IPS-18c (cell line): ENCODE data around the gene RNF19B.

Experiments used
- H3K4me3 ChIP-seq: 2 replicates; pipeline ENCODE4 v1.7.0; 2013; ENCODE audit warnings: low read depth, mild to moderate bottlenecking, low read length, moderate library complexity; ENCODE audit not compliant: insufficient read depth
- H3K9me3 ChIP-seq: one replicate; pipeline ENCODE4 v1.6.1; 2013; ENCODE audit warnings: mild to moderate bottlenecking, low read length, moderate library complexity; ENCODE audit not compliant: control insufficient read depth, insufficient read depth

The RNF19B gene

GRCh38 chr1:32953495-32953894 lies 11.1 kb downstream of the RNF19B start:
- Histone ChIP-seq H3K4me3 (no peak overlapping the region), H3K9me3 (no peaks in the 10 kb centered on the region)

- H3K4me3 ChIP-seq, result no peak overlapping the region
- no peaks in the 10 kb centered on the region for H3K9me3 ChIP-seq
Measured at GRCh38 chr1:32949519-32949918, 15.1 kb downstream of the RNF19B start.

- H3K4me3 ChIP-seq, result no peak overlapping the region
- H3K9me3 ChIP-seq, result no peaks in the 10 kb centered on the region
Measured at GRCh38 chr1:32948905-32949304, 15.7 kb downstream of the RNF19B start.

- Histone ChIP-seq H3K4me3 (no peak overlapping the region), H3K9me3 (no peaks in the 10 kb centered on the region)
Measured at GRCh38 chr1:32948390-32948722, 16.3 kb downstream of the RNF19B start.

- no peaks in the 10 kb centered on the region for H3K9me3 ChIP-seq
- H3K4me3 ChIP-seq, result no peak overlapping the region
Measured at GRCh38 chr1:32947669-32948389, 16.8 kb downstream of the RNF19B start.

GRCh38 chr1:32946413-32946812 lies 18.2 kb downstream of the RNF19B start:
- Histone ChIP-seq H3K9me3 (no peaks in the 10 kb centered on the region), H3K4me3 (no peak overlapping the region)

- Histone ChIP-seq H3K9me3 (no peaks in the 10 kb centered on the region), H3K4me3 (no peak overlapping the region)
Measured at GRCh38 chr1:32944180-32944579, 20.4 kb downstream of the RNF19B start.

- H3K4me3 ChIP-seq, result no peak overlapping the region
- no peaks in the 10 kb centered on the region for H3K9me3 ChIP-seq
Measured at GRCh38 chr1:32939655-32940371, 24.8 kb downstream of the RNF19B start.

- H3K4me3 ChIP-seq, result no peak overlapping the region
- no peaks in the 10 kb centered on the region for H3K9me3 ChIP-seq
Measured at GRCh38 chr1:32937061-32937460, 27.5 kb downstream of the RNF19B start.

GRCh38 chr1:32934535-32934934 lies 30.1 kb downstream of the RNF19B start:
- no peaks in the 10 kb centered on the region for H3K9me3 ChIP-seq

DNA sequence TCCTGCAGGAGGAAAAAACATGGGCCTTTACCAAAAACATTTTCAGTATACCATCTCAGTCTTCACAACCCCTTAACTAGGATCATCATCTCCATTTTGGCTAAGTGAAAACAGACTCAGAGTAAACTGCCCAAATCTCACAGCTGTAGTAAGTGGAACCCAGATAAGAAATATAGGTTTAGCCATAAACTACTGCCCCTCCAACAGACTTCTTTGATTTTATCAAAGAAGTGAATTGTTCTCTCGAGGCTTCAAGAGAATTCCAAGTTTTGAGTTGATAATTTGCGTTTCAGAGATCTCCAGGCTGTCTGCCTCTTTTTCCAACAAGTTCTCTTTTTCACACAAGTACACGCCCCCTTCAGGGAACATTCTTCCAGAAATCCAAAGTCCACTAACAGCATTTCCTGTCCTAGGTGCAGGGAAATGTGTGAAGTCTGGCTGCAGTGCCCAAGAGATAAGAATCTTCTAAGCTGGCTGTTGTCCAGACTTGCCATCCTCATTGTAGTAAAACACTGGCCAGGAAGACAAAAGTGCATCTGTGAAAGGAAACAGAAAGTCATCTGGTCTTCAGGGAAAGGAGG lies 30.8 kb downstream of the RNF19B start:
- Histone ChIP-seq H3K4me3 (no peak overlapping the region), H3K9me3 (no peaks in the 10 kb centered on the region)

More at GRCh38 chr1:32934535-32934934, 30.1 kb downstream of the RNF19B start:
- no peak overlapping the region for H3K4me3 ChIP-seq

- Histone ChIP-seq H3K4me3 (no peak overlapping the region), H3K9me3 (no peaks in the 10 kb centered on the region)
Measured at GRCh38 chr1:32931760-32932159, 32.8 kb downstream of the RNF19B start.

DNA sequence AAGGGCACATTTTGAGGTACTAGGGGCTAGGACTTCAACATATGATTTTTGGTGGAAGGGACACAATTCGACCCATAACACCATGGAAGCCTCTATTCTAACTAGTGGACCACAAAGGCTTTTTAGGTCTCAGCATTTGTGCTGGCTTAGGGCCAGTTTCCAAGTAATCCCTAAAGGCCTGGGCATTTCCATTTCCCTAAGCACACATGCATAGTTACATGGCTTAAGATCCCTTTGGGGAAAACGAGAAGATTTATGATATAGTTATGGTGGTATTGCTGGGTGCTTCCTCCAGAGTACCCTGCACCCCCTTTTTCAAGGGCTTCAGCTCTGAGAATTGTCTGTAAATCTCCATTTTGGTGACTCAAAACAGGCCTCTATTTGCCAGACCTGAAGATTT lies 35.2 kb downstream of the RNF19B start:
- H3K9me3 ChIP-seq, result no peaks in the 10 kb centered on the region

GRCh38 chr1:32928715-32929114 lies 35.9 kb downstream of the RNF19B start:
- Histone ChIP-seq H3K4me3 (no peak overlapping the region), H3K9me3 (no peaks in the 10 kb centered on the region)

More for the DNA sequence above, 35.2 kb downstream of the RNF19B start:
- no peak overlapping the region for H3K4me3 ChIP-seq

GRCh38 chr1:32928285-32928684 lies 36.3 kb downstream of the RNF19B start:
- no peaks in the 10 kb centered on the region for H3K9me3 ChIP-seq
- H3K4me3 ChIP-seq, result no peak overlapping the region

DNA sequence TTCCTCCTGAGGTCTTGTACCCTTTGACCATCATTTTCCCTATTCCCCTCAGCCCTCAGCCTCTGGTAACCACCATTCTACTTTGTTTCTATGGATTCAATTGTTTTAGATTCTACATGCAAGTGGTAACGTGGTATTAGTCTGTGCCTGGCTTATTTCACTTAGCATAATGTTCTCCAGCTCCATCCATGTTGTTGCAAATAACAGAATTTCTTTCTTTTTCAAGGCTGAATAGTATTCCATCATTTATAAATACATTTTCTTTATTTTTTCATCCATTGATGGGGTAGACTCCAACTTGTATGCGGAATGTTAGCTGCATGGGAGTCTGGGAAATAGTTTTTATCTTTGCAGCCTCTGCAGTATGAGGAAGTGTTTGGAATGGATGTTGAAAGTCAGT lies 37.2 kb downstream of the RNF19B start:
- no peaks in the 10 kb centered on the region for H3K9me3 ChIP-seq
- no peak overlapping the region for H3K4me3 ChIP-seq

- Histone ChIP-seq H3K4me3 (no peak overlapping the region; the same call in 1 of the 2 replicates), H3K9me3 (no peaks in the 10 kb centered on the region)
Measured at GRCh38 chr1:32926562-32926961, 38.0 kb downstream of the RNF19B start.

DNA sequence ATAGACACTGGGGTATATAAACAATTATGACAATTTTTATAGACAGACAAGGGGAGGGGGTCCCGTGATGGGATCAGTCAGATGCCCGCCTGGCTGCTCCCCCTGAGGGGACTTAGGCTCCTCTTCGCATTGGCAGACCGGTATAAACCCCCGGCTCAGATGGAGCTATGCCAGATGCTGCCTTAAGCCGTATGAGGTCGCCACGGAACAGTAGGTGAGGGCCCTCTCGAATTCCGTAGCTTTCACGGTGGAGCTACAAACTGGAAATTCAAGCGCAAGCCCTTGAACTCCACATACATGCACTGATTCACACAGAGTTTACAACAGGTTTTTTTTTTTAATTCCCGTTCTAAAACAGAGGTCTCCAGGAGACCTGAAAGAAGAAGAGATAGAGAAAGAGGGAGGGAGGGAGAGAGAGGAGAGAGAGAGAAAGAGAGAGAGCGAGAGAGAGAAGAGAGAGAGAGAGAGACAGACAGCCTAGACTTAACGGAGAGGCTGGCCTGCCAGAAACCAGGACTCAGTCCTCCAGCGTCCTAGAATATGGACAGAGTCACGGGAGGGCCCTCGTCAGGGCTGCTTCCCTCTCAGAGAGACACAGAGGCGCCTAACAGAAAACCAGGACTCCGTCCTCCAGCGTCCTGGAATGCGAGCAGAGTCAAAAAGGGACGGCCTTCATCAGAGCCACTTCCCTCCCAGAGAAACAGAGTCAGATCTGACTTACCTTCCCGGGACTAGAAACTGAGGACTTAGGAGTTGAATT lies 39.0 kb downstream of the RNF19B start:
- peak overlapping the region; percentile 50 for H3K4me3 ChIP-seq
- no peaks in the 10 kb centered on the region for H3K9me3 ChIP-seq
